Activated CD8-positive, alpha-beta T cell treated with anti-CD3 and anti-CD28 coated beads, Interleukin-2, amount 10 ng/mL, durations not matched to agents 7 days and 5 days (primary cell): ENCODE results near the gene CHRNA3. TPM values are rescaled to one million over a fixed set of nuclear protein-coding genes. Genes with fewer than 3 reads are reported as not detected.
"Not testable (repeated sequence)": the region's sequence is repeated elsewhere in the genome, so short reads cannot be mapped to it uniquely, and the experiment has no call there.

Experiments used
- ATAC-seq: fragments of 150-1000 bp; cut with Tn5 transposase; one replicate; pipeline ENCODE4 v1.10.0; 2021; ENCODE audit warnings: moderate library complexity
- CTCF ChIA-PET: fragments of 350-600 bp; sonication (Branson Sonifier 250); formaldehyde crosslinking; loops from one replicate; lab custom pipeline; 2021; ENCODE audit warnings: antibody characterized with exemption; lab: Charles Lee
- POLR2A ChIA-PET: fragments of 350-600 bp; sonication (Branson Sonifier 250); formaldehyde crosslinking; loops from one replicate; lab custom pipeline; 2021; ENCODE audit warnings: antibody characterized with exemption; lab: Charles Lee
- DNase-seq: peaks from one replicate; pipeline ENCODE4 v3.0.0-alpha.2; 2020
- H3K27ac Mint-ChIP-seq: one replicate; pipeline ENCODE4 v1.8.0; 2021; ENCODE audit warnings: mild to moderate bottlenecking, mixed read lengths
- H3K27me3 Mint-ChIP-seq: one replicate; pipeline ENCODE4 v1.8.0; 2021; ENCODE audit warnings: low read depth, mixed read lengths
- H3K36me3 Mint-ChIP-seq: one replicate; pipeline ENCODE4 v1.8.0; 2021; ENCODE audit warnings: low read depth, mixed read lengths
- H3K4me1 Mint-ChIP-seq: one replicate; pipeline ENCODE4 v1.8.0; 2021; ENCODE audit warnings: low read depth, mixed read lengths
- H3K4me3 Mint-ChIP-seq: one replicate; pipeline ENCODE4 v1.8.0; 2021; ENCODE audit warnings: mild to moderate bottlenecking, mixed read lengths
- H3K9me3 Mint-ChIP-seq: one replicate; pipeline ENCODE4 v1.8.0; 2022; ENCODE audit warnings: mixed read lengths; ENCODE audit not compliant: insufficient read depth
- total RNA-seq, 2 experiments: library from RNA; stranded (reverse); gene quantifications; one replicate each; pipeline ENCODE4 v1.2.3, GENCODE V29; 2021

Gene CHRNA3
- total RNA-seq, 2 experiments from 2014 or later = not detected

DNA sequence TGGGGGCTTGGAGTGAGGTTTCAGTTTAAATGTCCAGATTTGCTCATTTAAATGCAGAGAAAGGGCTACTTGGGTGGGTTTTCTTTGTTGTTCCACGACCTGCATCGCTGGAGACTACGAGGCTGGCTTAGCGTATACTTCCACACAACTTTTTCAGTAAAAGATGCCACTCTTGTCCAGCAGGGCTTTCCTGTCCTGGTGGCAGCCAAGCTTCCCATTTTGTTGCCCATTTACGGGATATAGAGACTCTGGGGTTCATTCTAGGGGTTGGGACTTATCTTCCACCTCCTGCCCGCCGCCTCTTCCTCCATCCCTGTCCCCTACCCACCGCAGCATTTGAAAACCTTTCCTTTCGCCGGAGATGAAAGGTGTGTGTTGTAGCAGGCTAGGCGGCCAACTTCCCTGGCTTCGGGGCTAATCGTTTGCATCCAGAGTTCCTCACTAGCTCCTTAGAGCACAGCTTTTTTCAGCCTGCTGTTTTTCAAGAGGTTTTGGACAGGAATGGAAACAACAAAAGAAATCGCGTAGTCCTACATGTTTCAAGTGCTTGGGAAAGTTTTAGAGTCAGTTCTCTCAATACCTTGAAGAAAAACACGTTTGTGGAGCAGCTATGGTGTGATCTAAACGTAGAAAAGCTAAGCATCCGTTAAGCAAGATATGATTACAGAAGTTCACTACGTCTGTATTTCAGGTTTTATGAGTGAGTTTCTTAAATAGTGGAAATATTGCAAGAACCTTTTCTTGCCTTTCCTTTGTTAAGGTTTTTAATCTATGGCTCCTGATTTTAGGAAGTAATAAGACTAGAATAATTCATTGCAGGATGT lies 54.6 kb downstream of the CHRNA3 start:
- Mint-ChIP-seq H3K36me3 (no peaks in the 10 kb centered on the region), H3K27me3 (peaks cover 27% of the 10 kb centered on the region), H3K27ac (no peak overlapping the region), H3K4me3 (peak overlapping the region; percentile 82), H3K9me3 (no peaks in the 10 kb centered on the region), H3K4me1 (peaks cover 21% of the 10 kb centered on the region)
- ATAC-seq (peak; percentile 3), DNase-seq (no peak)
- ChIA-PET POLR2A (interaction anchor here (1.1 to 3.3 kb wide), 3 partner anchors 16 to 26 kb away, joined by 4 to 20 read pairs (median 5); partner anchors contain the start of gene PSMA4), CTCF (interaction anchor here (0.5 to 1.9 kb wide), 6 partner anchors 12 to 144 kb away, joined by 3 to 8 read pairs (median 4); partner anchors contain the start of gene PSMA4)

DNA sequence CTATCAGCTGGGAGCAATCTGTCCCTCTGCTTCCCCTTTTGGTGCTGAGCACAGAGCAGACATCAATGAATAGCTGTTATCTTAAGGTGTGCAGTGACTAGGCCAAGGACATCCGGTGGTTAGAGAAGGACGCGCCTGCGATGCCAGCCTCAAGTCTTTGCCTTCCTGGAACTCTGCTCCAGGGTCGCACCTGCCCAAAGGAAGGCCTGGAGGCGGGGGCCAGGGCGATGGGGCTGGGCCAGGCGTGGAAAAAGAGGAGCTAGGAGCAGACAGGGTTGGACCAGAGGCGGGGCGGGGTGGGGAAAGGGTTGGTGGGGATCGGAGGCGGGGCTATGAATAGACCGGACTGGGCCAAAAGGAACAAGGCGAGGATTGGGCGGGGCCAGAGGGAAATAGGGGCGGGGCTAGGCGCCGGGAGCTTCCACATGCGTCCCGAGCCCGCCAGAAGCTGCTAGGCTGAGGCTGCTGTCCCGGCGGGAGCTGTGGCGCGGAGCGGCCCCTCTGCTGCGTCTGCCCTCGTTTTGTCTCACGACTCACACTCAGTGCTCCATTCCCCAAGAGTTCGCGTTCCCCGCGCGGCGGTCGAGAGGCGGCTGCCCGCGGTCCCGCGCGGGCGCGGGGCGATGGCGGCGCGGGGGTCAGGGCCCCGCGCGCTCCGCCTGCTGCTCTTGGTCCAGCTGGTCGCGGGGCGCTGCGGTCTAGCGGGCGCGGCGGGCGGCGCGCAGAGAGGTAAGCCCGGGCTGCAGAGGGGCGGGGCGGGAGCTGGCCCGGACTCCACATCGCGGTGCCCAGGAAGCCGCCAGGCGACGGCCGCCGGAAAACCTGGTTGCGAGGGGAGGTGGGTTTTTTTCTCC lies 55.5 kb downstream of the CHRNA3 start, which contains the start of gene CHRNA5:
TSS of gene CHRNA5 (plus strand) at position 424 of the 854 bp plus-strand sequence. CDS start at position 624, 200 bp downstream.
- Mint-ChIP-seq H3K36me3 (no peaks in the 10 kb centered on the region), H3K27ac (peak within 1 kb of the TSS; percentile 75), H3K4me1 (peaks cover 21% of the 10 kb centered on the region), H3K4me3 (peak within 1 kb of the TSS; percentile 82), H3K27me3 (peaks cover 27% of the 10 kb centered on the region), H3K9me3 (no peaks in the 10 kb centered on the region)
- DNase-seq = peak; percentile 41
- ATAC-seq = peak; percentile 79
- CTCF ChIA-PET = interaction anchor here (0.5 to 1.9 kb wide), 9 partner anchors 13 to 266 kb away, joined by 3 to 8 read pairs (median 4); partner anchors contain the start of genes PSMA4 and SKIC8
- POLR2A ChIA-PET = interaction anchor here (1.0 to 3.3 kb wide), 4 partner anchors 13 to 25 kb away, joined by 3 to 20 read pairs (median 4); partner anchors contain the start of gene PSMA4

DNA sequence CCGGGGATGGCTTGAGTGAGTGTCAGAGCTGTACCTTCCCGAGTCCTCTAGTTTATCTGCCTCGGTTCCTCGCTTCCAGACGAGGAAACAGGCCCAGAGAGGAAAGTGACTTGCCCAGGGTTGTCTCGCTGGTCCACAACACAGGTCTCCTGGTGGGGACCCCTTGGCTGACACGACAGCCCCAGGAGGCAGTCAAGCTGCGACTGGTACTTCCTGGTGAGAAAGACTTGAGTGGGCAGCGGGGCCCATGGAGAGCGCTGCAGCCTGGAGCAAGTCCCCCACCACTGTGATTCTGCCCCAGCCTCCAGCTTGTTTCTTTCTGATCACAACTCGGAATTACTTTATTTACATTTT lies 56.1 kb downstream of the CHRNA3 start:
- ChIA-PET CTCF (interaction anchor here (0.9 to 1.9 kb wide), 6 partner anchors 19 to 265 kb away, joined by 3 to 8 read pairs (median 4); partner anchors contain the start of genes PSMA4 and SKIC8), POLR2A (interaction anchor here (1.0 to 3.3 kb wide), 3 partner anchors 12 to 24 kb away, joined by 3 to 20 read pairs (median 5); partner anchors contain the start of gene PSMA4)
- no peak overlapping the region for H3K27ac Mint-ChIP-seq
- H3K36me3 Mint-ChIP-seq = no peaks in the 10 kb centered on the region
- no peaks in the 10 kb centered on the region for H3K9me3 Mint-ChIP-seq
- peak overlapping the region; percentile 82 for H3K4me3 Mint-ChIP-seq
- ATAC-seq (peak; percentile 24), DNase-seq (no peak)
- H3K4me1 Mint-ChIP-seq = peaks cover 21% of the 10 kb centered on the region
- H3K27me3 Mint-ChIP-seq = peaks cover 27% of the 10 kb centered on the region

DNA sequence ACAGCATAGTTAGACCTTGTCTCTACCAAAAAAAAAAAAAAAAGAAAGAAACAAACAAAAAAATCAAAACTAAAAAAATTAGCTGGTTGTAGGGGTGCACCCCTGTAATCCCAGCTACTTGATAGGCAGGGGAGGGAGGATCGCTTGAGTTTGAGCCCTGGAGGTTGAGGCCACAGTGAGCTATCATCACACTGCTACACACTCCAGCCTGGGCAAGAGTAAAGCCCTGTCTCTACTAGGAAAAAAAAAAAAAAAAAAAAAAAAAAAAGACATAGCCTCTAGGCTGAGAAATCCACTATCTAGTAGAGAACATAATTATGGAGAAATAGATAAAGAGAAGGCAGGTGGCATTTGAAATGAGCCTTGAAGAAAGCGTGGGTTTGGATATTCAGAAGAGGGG lies 57.7 kb downstream of the CHRNA3 start:
- Mint-ChIP-seq H3K4me1 (peaks cover 21% of the 10 kb centered on the region), H3K9me3 (no peaks in the 10 kb centered on the region)
- CTCF ChIA-PET = no interaction called here

DNA sequence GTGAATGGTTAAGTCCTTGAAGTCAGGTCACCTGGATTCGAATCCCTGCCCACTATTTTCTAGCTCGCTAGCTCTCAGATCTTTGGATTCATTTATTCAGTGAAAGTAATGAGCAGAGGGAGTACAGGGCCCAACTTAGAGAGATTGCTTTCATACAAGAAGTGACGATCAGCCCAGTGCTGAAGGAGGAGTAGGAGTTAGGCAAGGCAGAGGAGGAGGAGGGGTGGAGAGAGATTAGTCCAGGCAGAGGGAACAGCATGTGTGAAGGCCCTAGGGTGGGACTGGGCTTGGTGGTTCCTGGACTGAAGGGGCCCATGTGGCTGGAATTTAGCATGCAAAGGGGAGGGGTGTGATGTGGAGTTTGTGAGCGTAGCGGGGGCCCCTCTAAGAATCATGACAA lies 59.3 kb downstream of the CHRNA3 start:
- CTCF ChIA-PET = no interaction called here
- peaks cover 15% of the 10 kb centered on the region for H3K27me3 Mint-ChIP-seq
- no peak overlapping the region for H3K4me3 Mint-ChIP-seq
- no peaks in the 10 kb centered on the region for H3K36me3 Mint-ChIP-seq
- POLR2A ChIA-PET = no interaction called here
- H3K9me3 Mint-ChIP-seq = no peaks in the 10 kb centered on the region
- H3K4me1 Mint-ChIP-seq = peaks cover 19% of the 10 kb centered on the region
- DNase-seq = no peak
- ATAC-seq = no peak
- H3K27ac Mint-ChIP-seq = no peak overlapping the region

More for the DNA sequence above, 57.7 kb downstream of the CHRNA3 start:
- H3K27ac Mint-ChIP-seq = no peak overlapping the region
- no peak overlapping the region for H3K4me3 Mint-ChIP-seq
- ATAC-seq (no peak), DNase-seq (no peak)
- H3K27me3 Mint-ChIP-seq = peaks cover 24% of the 10 kb centered on the region
- H3K36me3 Mint-ChIP-seq = no peaks in the 10 kb centered on the region
- POLR2A ChIA-PET = no interaction called here

DNA sequence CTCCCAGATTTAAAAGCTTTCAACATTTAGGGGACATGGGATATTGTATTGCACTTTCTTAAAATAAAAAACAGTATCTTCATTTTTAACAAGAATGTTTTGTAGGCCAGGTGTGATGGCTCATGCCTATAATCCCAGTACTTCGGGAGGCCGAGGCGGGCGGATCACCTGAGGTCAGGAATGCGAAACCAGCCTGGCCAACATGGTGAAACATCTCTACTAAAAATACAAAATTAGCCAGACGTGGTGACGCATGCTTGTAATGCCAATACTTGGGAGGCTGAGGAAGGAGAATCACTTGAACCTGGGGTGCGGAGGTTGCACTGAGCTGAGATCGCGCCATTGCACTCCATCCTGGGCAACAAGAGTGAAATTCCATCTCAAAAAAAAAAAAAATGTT lies 60.6 kb downstream of the CHRNA3 start:
- H3K36me3 Mint-ChIP-seq = not testable (repeated sequence)

DNA sequence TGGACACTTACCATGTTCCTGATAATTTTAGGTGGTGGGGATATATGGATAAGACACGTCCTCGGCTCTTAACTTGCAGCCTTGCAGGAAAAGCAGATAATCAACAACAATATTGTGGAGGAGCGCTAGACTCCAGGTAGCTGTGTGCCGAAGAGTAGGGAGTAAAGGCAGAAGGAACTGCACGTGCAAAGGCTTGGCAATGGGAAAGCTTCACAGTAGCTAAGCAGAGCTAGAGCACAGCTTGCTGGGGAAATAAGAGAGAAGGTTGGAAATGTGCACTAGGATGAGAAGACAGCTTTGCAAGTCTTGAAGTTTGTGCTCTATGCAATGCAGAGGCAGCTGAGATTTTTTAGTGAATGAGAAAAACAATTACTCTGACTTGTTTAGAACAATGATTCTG lies 68.2 kb downstream of the CHRNA3 start:
- Mint-ChIP-seq H3K4me1 (no peaks in the 10 kb centered on the region), H3K4me3 (no peak overlapping the region), H3K27me3 (no peaks in the 10 kb centered on the region), H3K36me3 (peaks cover 28% of the 10 kb centered on the region), H3K9me3 (no peaks in the 10 kb centered on the region), H3K27ac (no peak overlapping the region)
- ChIA-PET CTCF (interaction anchor here (1.2 kb wide), 1 partner anchor 9 kb away, joined by 3 read pairs; no protein-coding TSS in a partner anchor), POLR2A (interaction anchor here (1.3 kb wide), 1 partner anchor 12 kb away, joined by 3 read pairs; the partner anchor contains the start of gene CHRNA5)
- ATAC-seq = no peak
- DNase-seq = no peak

More for the DNA sequence above, 60.6 kb downstream of the CHRNA3 start:
- POLR2A ChIA-PET, DNase-seq, CTCF ChIA-PET, H3K4me1 Mint-ChIP-seq, H3K9me3 Mint-ChIP-seq, H3K4me3 Mint-ChIP-seq, H3K27me3 Mint-ChIP-seq, ATAC-seq, H3K27ac Mint-ChIP-seq: not testable (repeated sequence)

DNA sequence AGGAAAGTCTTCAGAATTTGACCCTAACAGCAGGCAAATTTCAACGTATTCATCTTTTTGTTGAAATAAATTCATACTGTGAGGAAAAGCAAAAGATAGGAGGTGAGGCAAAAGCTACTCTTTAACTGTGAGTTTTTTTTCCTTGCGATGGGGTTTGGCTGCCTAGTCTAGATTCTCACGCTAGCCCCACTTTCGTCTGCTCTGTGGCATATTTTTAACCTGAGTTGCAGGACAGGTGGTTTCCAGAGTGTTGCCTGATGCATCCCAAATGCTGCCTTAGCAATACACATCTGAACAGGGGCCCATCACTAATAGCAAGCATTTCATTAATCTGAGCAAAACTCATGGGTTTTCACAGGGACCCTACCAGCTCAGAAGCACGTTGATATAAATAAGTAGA lies 68.9 kb downstream of the CHRNA3 start:
- DNase-seq = no peak
- no peaks in the 10 kb centered on the region for H3K4me1 Mint-ChIP-seq
- ATAC-seq = no peak
- peaks cover 31% of the 10 kb centered on the region for H3K36me3 Mint-ChIP-seq
- H3K27ac Mint-ChIP-seq = no peak overlapping the region
- ChIA-PET POLR2A (interaction anchor here (1.3 kb wide), 1 partner anchor 13 kb away, joined by 3 read pairs; the partner anchor contains the start of gene CHRNA5), CTCF (interaction anchor here (1.2 kb wide), 1 partner anchor 9 kb away, joined by 3 read pairs; no protein-coding TSS in a partner anchor)
- H3K27me3 Mint-ChIP-seq = no peaks in the 10 kb centered on the region
- no peak overlapping the region for H3K4me3 Mint-ChIP-seq
- no peaks in the 10 kb centered on the region for H3K9me3 Mint-ChIP-seq

DNA sequence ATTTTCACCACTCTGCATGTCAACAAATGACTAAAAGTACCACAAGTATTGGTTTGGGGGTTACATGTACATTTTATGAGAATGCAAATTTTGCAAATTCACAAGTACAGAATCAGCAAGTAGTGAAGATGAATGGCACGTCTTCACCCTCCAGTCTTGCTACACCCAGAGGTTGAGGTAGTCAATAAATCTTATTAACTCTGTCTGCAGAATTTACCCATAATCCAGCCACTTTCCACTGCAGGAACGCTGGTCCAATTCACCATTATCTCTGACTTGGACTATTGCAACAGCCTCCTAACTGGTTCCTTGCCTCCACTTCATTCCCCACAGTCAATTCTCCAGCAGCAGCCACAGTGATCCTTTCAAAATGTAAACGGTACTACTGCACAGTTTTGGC lies 70.0 kb downstream of the CHRNA3 start:
- H3K4me3 Mint-ChIP-seq = no peak overlapping the region
- DNase-seq (no peak), ATAC-seq (no peak)
- no peak overlapping the region for H3K27ac Mint-ChIP-seq
- H3K36me3 Mint-ChIP-seq = peaks cover 40% of the 10 kb centered on the region
- H3K9me3 Mint-ChIP-seq = no peaks in the 10 kb centered on the region
- no peaks in the 10 kb centered on the region for H3K27me3 Mint-ChIP-seq
- H3K4me1 Mint-ChIP-seq = no peaks in the 10 kb centered on the region
- ChIA-PET CTCF (no interaction called here), POLR2A (interaction anchor here (0.5 to 1.0 kb wide), 3 partner anchors 11 to 597 kb away, joined by 3 to 4 read pairs (median 3); partner anchors contain the start of genes CHRNA5 and PSMA4)

DNA sequence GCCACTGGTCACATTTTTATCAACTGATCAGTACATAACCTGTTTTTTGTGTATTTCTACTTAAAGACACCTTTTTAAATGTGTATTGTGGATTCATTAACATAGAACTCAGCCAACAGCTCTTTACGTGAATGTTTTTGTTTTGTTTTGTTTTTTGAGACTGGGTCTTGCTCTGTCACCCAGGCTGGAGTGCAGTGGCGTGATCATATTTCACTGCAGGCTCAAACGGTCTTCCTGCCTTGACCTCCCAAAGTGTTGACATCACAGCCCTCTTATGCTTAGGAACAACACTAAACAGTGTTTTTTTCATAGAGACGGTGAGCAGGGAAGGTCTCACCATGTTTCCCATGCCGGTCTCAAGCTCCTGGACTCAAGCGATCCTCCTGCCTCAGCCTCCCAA lies 70.6 kb downstream of the CHRNA3 start:
- no peak for ATAC-seq
- Mint-ChIP-seq H3K4me3 (no peak overlapping the region), H3K4me1 (peaks cover 1% of the 10 kb centered on the region), H3K9me3 (no peaks in the 10 kb centered on the region), H3K27ac (no peak overlapping the region), H3K36me3 (peaks cover 46% of the 10 kb centered on the region), H3K27me3 (no peaks in the 10 kb centered on the region)
- POLR2A ChIA-PET = interaction anchor here (0.9 to 1.2 kb wide), 2 partner anchors 10 to 15 kb away, joined by 4 to 7 read pairs; partner anchors contain the start of genes CHRNA5 and PSMA4
- DNase-seq = no peak
- CTCF ChIA-PET = interaction anchor here (1.4 kb wide), 1 partner anchor 16 kb away, joined by 5 read pairs; the partner anchor contains the start of gene CHRNA5
